ENCODE data around the gene TRIM24.

- TF ChIP-seq ZNF12 (CRISPR knock-in tag; IDR thresholded peaks at IDR 0.05), result no peak
- TF ChIP-seq BRD4 (CRISPR knock-in tag; IDR thresholded peaks at IDR 0.05), result no peak
- TF ChIP-seq, protein P1, sequence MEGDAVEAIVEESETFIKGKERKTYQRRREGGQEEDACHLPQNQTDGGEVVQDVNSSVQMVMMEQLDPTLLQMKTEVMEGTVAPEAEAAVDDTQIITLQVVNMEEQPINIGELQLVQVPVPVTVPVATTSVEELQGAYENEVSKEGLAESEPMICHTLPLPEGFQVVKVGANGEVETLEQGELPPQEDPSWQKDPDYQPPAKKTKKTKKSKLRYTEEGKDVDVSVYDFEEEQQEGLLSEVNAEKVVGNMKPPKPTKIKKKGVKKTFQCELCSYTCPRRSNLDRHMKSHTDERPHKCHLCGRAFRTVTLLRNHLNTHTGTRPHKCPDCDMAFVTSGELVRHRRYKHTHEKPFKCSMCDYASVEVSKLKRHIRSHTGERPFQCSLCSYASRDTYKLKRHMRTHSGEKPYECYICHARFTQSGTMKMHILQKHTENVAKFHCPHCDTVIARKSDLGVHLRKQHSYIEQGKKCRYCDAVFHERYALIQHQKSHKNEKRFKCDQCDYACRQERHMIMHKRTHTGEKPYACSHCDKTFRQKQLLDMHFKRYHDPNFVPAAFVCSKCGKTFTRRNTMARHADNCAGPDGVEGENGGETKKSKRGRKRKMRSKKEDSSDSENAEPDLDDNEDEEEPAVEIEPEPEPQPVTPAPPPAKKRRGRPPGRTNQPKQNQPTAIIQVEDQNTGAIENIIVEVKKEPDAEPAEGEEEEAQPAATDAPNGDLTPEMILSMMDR (CRISPR knock-in tag; IDR thresholded peaks at IDR 0.05), result no peak
Observed at GRCh38 chr7:138538518-138538917, 78.5 kb downstream of the TRIM24 start.
